OCI-LY1 (cell line): ENCODE results near the gene B4GALT3.

Experiments
- H2AFZ ChIP-seq: fragments of 200-600 bp; sonication (generic), shearing (Covaris generic); 2 replicates; pipeline ENCODE4 v1.6.0; 2014; ENCODE audit warnings: antibody characterized with exemption, mild to moderate bottlenecking, low read length
- H3F3A ChIP-seq: fragments of 200-600 bp; sonication (generic), shearing (Covaris generic); 2 replicates; pipeline ENCODE4 v1.6.0; 2014; ENCODE audit warnings: mild to moderate bottlenecking, antibody characterized with exemption, low read length, moderate library complexity; ENCODE audit not compliant: insufficient read depth
- H3K27ac ChIP-seq: fragments of 200-600 bp; sonication (generic); 2 replicates; pipeline ENCODE4 v1.5.1; 2014; ENCODE audit warnings: low read length, mixed run types, mild to moderate bottlenecking, low read depth; ENCODE audit not compliant: poor library complexity, severe bottlenecking
- H3K27me3 ChIP-seq: fragments of 200-600 bp; sonication (generic); 2 replicates; pipeline ENCODE4 v1.6.0; 2014; ENCODE audit warnings: antibody characterized with exemption, mild to moderate bottlenecking, low read length, moderate library complexity; ENCODE audit not compliant: insufficient read depth
- H3K36me3 ChIP-seq: fragments of 200-600 bp; sonication (generic); 2 replicates; pipeline ENCODE4 v1.6.1; 2014; ENCODE audit warnings: mild to moderate bottlenecking, antibody characterized with exemption, low read length, moderate library complexity, mixed read lengths; ENCODE audit not compliant: insufficient read depth
- H3K4me1 ChIP-seq: fragments of 200-600 bp; sonication (generic); 2 replicates; pipeline ENCODE4 v1.5.1; 2014; ENCODE audit warnings: mild to moderate bottlenecking, low read length, moderate library complexity; ENCODE audit not compliant: insufficient read depth, severe bottlenecking
- H3K4me2 ChIP-seq: fragments of 200-600 bp; sonication (generic), shearing (Covaris generic); 2 replicates; pipeline ENCODE4 v1.6.1; 2014; ENCODE audit warnings: low read length
- H3K4me3 ChIP-seq: fragments of 200-600 bp; sonication (generic); 2 replicates; pipeline ENCODE4 v1.5.1; 2014; ENCODE audit warnings: low read length, low read depth, mild to moderate bottlenecking, mixed read lengths; ENCODE audit not compliant: poor library complexity, severe bottlenecking
- H3K79me2 ChIP-seq: fragments of 200-600 bp; shearing (Covaris generic); 2 replicates; pipeline ENCODE4 v1.6.1; 2016; ENCODE audit warnings: mixed run types, low read length, mixed read lengths; ENCODE audit not compliant: insufficient read depth
- H3K9ac ChIP-seq: fragments of 200-600 bp; sonication (generic), shearing (Covaris generic); 2 replicates; pipeline ENCODE4 v1.6.1; 2014; ENCODE audit warnings: mild to moderate bottlenecking, low read length, mixed read lengths
- H3K9me2 ChIP-seq: fragments of 200-600 bp; sonication (generic), shearing (Covaris generic); 2 replicates; pipeline ENCODE4 v1.6.1; 2014; ENCODE audit warnings: low read depth, mild to moderate bottlenecking, low read length, mixed read lengths
- H3K9me3 ChIP-seq: fragments of 200-600 bp; shearing (Covaris generic); 2 replicates; pipeline ENCODE4 v1.6.1; 2014; ENCODE audit warnings: low read length, mixed read lengths
- H4K20me1 ChIP-seq: fragments of 200-600 bp; sonication (generic), shearing (Covaris generic); 2 replicates; pipeline ENCODE4 v1.6.0; 2016; ENCODE audit warnings: mild to moderate bottlenecking, low read length; ENCODE audit not compliant: insufficient read depth
- EZH2 ChIP-seq: fragments of 200-600 bp; sonication (generic), shearing (Covaris generic); IDR thresholded peaks from 2 replicates; pipeline ENCODE4 v1.8.0; 2017; ENCODE audit warnings: borderline replicate concordance, mixed run types, mild to moderate bottlenecking, antibody characterized with exemption, low read length, moderate library complexity, mixed read lengths
- TF ChIP-seq, protein P1 (sequence below): fragments of 200-600 bp; sonication (generic), shearing (Covaris generic); IDR thresholded peaks from 2 replicates; pipeline ENCODE4 v1.5.1; 2017; ENCODE audit warnings: mild to moderate bottlenecking, antibody characterized with exemption, low read length, moderate library complexity, mixed read lengths

Gene B4GALT3

GRCh38 chr1:161130266-161130665, 47.0 kb downstream of the B4GALT3 start:
- peaks cover 13% of the 10 kb centered on the region; the same call in 1 of the 2 replicates for H3K79me2 ChIP-seq
- H3K9me2 ChIP-seq, result no peaks in the 10 kb centered on the region
- H3K4me3 ChIP-seq, result no peak overlapping the region
- H3K4me2 ChIP-seq, result peak overlapping the region; percentile 99; the same call in 1 of the 2 replicates
- TF ChIP-seq, protein P1, sequence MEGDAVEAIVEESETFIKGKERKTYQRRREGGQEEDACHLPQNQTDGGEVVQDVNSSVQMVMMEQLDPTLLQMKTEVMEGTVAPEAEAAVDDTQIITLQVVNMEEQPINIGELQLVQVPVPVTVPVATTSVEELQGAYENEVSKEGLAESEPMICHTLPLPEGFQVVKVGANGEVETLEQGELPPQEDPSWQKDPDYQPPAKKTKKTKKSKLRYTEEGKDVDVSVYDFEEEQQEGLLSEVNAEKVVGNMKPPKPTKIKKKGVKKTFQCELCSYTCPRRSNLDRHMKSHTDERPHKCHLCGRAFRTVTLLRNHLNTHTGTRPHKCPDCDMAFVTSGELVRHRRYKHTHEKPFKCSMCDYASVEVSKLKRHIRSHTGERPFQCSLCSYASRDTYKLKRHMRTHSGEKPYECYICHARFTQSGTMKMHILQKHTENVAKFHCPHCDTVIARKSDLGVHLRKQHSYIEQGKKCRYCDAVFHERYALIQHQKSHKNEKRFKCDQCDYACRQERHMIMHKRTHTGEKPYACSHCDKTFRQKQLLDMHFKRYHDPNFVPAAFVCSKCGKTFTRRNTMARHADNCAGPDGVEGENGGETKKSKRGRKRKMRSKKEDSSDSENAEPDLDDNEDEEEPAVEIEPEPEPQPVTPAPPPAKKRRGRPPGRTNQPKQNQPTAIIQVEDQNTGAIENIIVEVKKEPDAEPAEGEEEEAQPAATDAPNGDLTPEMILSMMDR, result no peak
- TF ChIP-seq EZH2, result no peak
- H3K9me3 ChIP-seq, result no peaks in the 10 kb centered on the region
- no peaks in the 10 kb centered on the region for H4K20me1 ChIP-seq
- no peak overlapping the region for H3K9ac ChIP-seq
- no peak overlapping the region for H3K27ac ChIP-seq
- H3K4me1 ChIP-seq, result peaks cover 28% of the 10 kb centered on the region
- H3K27me3 ChIP-seq, result no peaks in the 10 kb centered on the region
- no peak overlapping the region for H2AFZ ChIP-seq
- H3K36me3 ChIP-seq, result peaks cover 45% of the 10 kb centered on the region
- 0 out of 2 replicates have a peak, but pooled peaks cover 4% of the 10 kb centered on the region for H3F3A ChIP-seq

- Histone ChIP-seq H3F3A (0 out of 2 replicates have a peak, but pooled peaks cover 4% of the 10 kb centered on the region), H3K27ac (no peak overlapping the region), H3K4me2 (no peak overlapping the region), H2AFZ (no peak overlapping the region), H3K4me1 (peaks cover 25% of the 10 kb centered on the region), H3K79me2 (peaks cover 12% of the 10 kb centered on the region; the same call in 1 of the 2 replicates), H3K9me2 (no peaks in the 10 kb centered on the region), H3K4me3 (no peak overlapping the region), H3K9ac (no peak overlapping the region), H3K9me3 (no peaks in the 10 kb centered on the region), H3K36me3 (peaks cover 59% of the 10 kb centered on the region), H4K20me1 (no peaks in the 10 kb centered on the region), H3K27me3 (no peaks in the 10 kb centered on the region)
- TF ChIP-seq, protein P1, result no peak
- no peak for TF ChIP-seq EZH2
Measured at GRCh38 chr1:161128591-161129420, 48.5 kb downstream of the B4GALT3 start.

DNA sequence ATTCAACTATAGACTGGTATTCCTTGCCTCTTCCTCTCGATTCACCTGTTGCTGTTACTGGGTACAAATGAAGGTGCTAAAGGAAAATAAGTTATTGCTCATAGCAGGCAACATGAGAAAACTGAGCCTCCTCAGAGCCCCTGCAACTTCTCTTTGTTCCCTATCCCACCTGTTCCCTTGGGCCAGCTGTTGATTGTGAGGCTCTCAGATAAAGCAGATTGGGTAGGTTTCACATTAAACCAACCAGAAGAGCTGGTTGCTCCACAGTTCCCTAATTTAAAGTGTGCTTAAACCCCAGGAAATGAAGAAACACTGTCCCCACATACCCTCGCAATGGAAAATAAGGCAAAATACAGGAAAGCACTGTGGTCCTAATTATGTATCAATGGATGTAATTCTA, 49.7 kb downstream of the B4GALT3 start:
- H3K4me3 ChIP-seq, result no peak overlapping the region
- 0 out of 2 replicates have a peak, but pooled peaks cover 4% of the 10 kb centered on the region for H3F3A ChIP-seq
- no peak overlapping the region for H3K9ac ChIP-seq
- peaks cover 67% of the 10 kb centered on the region for H3K36me3 ChIP-seq
- H3K9me2 ChIP-seq, result no peaks in the 10 kb centered on the region
- H3K4me1 ChIP-seq, result peaks cover 19% of the 10 kb centered on the region
- TF ChIP-seq, protein P1, result no peak
- TF ChIP-seq EZH2, result no peak
- H3K27ac ChIP-seq, result no peak overlapping the region
- peaks cover 3% of the 10 kb centered on the region; the same call in 1 of the 2 replicates for H3K79me2 ChIP-seq
- no peak overlapping the region for H2AFZ ChIP-seq
- no peak overlapping the region for H3K4me2 ChIP-seq
- no peaks in the 10 kb centered on the region for H3K27me3 ChIP-seq
- H4K20me1 ChIP-seq, result no peaks in the 10 kb centered on the region
- H3K9me3 ChIP-seq, result no peaks in the 10 kb centered on the region
